ENCODE data around the gene ST6GALNAC1.
"Not testable (repeated sequence)": the region's sequence is repeated elsewhere in the genome, so short reads cannot be mapped to it uniquely, and the experiment has no call there.

Gene ST6GALNAC1

DNA sequence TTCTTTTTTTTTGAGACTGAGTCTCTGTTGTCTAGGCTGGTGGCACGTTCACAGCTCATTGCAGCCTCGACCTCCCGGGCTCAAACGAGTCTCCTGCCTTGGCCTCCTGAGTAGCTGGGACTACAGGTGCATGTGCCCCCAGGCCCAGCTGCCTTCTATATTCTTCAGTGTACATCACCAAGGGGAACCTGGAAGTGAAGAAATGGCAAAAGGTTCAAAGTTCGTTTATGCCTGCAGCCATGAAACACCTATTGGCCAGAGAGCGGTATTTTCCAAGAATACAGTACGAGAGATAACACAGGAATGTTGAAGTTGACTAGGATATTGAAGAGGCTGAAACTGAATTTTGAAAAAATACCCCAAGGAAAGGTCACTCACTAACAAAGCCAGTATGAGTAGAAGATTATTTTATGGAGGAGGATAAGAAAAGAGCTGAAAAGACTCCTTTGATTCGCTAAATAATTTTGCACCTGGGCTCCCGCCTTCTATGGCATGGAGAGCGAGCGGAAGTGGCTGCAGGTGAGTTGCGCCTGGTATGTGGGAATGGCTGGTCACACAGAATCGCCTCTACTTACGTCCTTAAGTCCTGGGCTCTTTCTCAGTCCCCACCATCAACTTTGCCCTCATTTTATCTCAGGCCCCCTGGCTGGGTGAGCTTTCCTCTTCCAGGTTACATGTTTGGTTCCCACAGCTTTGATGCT is 9.8 kb downstream of the ST6GALNAC1 start:
- Histone ChIP-seq H3K27me3 (ENCODE audit: insufficient read depth, low read length) (no peaks in the 10 kb centered on the region), H3K4me1 (ENCODE audit: insufficient read depth, low read length) (peaks cover 42% of the 10 kb centered on the region), H2AFZ (ENCODE audit: low read depth, low read length) (no peak overlapping the region)

DNA sequence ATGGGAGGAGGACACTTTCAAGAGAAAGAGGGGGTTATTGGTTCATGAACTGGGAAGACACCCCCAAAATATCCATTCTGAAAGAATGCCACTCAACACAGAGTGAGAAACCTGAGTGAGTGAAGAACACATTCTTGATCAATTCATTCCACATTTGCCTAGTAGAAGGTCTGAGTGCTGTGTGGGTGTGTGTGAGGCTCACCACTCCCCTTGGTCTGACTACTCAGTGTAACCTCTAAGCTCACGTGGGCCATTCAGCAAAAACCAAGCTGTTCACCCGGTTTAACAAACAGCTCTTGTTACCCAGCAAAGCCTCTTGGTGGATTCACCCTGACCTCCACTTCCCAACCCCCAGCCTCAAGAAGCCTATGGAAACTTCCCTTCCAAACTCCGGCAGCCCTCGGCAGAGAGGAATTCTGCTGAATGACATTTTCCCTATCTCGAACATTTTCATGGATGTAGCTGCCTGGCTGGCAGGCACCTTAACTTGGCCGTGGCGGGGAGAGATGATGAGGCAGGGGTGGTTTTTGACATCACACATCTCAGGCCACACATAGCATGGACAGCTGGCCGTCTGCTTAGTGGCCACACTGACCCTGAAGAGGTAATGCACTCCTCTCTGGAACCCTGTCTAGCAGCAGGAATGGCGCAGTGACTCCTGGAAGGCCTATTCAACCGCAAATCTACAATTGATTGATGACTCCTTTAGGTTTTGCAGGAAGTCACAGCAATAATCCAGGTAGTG is 11.6 kb downstream of the ST6GALNAC1 start:
- Histone ChIP-seq H3K4me3 (ENCODE audit: low read length) (no peak overlapping the region), H2AFZ (ENCODE audit: low read depth, low read length) (no peak overlapping the region), H3K4me1 (ENCODE audit: insufficient read depth, low read length) (peaks cover 31% of the 10 kb centered on the region), H3K9me3 (ENCODE audit: low read length) (no peaks in the 10 kb centered on the region), H3K36me3 (ENCODE audit: insufficient read depth, low read length) (no peaks in the 10 kb centered on the region), H3K27me3 (ENCODE audit: insufficient read depth, low read length) (no peaks in the 10 kb centered on the region)

More for the DNA sequence above, 9.8 kb downstream of the ST6GALNAC1 start:
- Histone ChIP-seq H3K36me3 (ENCODE audit: insufficient read depth, low read length) (no peaks in the 10 kb centered on the region), H3K9me3 (ENCODE audit: low read length) (no peaks in the 10 kb centered on the region), H3K4me3 (ENCODE audit: low read length) (no peak overlapping the region)

DNA sequence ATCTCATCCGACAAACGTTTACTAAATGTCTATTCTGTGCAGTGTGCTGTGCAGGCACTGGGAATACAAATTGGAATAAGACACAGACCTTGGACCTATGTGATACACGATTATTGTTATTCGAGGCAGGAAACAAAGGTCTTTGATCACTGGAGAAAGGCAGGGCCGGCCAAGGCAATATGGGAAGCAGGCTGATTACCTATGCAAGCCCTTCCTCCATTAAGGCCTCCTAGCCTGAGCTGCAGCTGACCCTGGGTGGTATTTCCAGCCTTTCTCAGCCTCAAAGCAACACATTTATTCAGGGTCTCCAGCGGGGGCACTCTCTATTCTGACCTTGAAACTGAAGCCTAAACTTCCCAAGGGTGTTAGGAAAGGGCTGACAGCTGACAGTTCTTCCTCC is 13.4 kb downstream of the ST6GALNAC1 start:
- no peaks in the 10 kb centered on the region for H3K9me3 ChIP-seq (ENCODE audit: low read length)
- no peaks in the 10 kb centered on the region for H3K36me3 ChIP-seq (ENCODE audit: insufficient read depth, low read length)
- H2AFZ ChIP-seq (ENCODE audit: low read depth, low read length), result no peak overlapping the region
- H3K4me1 ChIP-seq (ENCODE audit: insufficient read depth, low read length), result peaks cover 25% of the 10 kb centered on the region
- H3K27me3 ChIP-seq (ENCODE audit: insufficient read depth, low read length), result no peaks in the 10 kb centered on the region
- no peak overlapping the region for H3K4me3 ChIP-seq (ENCODE audit: low read length)

DNA sequence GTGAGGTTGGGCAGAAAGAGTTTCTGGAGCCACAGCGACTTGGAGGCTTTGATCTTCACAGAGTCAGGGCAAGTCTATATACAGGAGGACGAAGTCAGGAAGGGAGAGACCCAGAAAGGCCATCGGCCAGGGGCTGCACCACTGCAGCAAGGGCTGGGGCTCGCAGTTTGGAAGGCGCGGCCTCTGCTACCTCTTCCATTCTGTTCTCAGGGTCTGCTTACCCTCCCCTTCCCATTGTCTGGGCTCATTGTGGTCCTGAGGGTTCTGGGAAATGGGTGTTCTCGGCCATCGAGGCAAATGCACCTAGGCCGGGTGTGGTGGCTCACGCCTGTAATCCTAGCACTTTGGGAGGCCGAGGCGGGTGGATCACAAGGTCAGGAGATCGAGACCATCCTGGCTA is 16.0 kb downstream of the ST6GALNAC1 start:
- no peak overlapping the region for H3K4me3 ChIP-seq (ENCODE audit: low read length)
- no peaks in the 10 kb centered on the region for H3K9me3 ChIP-seq (ENCODE audit: low read length)
- H3K4me1 ChIP-seq (ENCODE audit: insufficient read depth, low read length), result peaks cover 25% of the 10 kb centered on the region
- H2AFZ ChIP-seq (ENCODE audit: low read depth, low read length), result no peak overlapping the region
- no peaks in the 10 kb centered on the region for H3K27me3 ChIP-seq (ENCODE audit: insufficient read depth, low read length)
- no peaks in the 10 kb centered on the region for H3K36me3 ChIP-seq (ENCODE audit: insufficient read depth, low read length)

DNA sequence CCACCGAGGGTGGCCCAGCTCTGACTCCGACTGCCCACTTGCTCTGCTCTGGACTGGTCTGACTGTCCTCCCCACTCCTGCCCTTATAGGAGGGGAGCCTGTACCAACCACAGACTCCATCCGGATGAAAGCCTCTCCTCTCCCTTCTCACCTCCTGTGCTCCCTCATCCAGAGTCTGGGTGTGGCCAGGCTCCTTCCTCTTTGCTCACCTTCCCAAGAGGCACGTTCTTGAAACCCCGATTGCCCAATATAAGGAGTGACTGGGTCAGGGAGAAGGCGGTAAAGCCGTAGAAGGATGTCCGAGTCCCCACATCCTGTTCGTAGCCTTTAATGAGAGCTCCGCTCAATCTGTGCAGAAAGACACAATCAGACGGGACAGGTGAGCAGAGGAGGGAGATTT is 17.1 kb downstream of the ST6GALNAC1 start:
- H3K9me3 ChIP-seq (ENCODE audit: low read length), result no peaks in the 10 kb centered on the region
- H3K36me3 ChIP-seq (ENCODE audit: insufficient read depth, low read length), result no peaks in the 10 kb centered on the region
- no peak overlapping the region for H3K4me3 ChIP-seq (ENCODE audit: low read length)
- H3K27me3 ChIP-seq (ENCODE audit: insufficient read depth, low read length), result no peaks in the 10 kb centered on the region
- peaks cover 19% of the 10 kb centered on the region for H3K4me1 ChIP-seq (ENCODE audit: insufficient read depth, low read length)
- H2AFZ ChIP-seq (ENCODE audit: low read depth, low read length), result no peak overlapping the region

DNA sequence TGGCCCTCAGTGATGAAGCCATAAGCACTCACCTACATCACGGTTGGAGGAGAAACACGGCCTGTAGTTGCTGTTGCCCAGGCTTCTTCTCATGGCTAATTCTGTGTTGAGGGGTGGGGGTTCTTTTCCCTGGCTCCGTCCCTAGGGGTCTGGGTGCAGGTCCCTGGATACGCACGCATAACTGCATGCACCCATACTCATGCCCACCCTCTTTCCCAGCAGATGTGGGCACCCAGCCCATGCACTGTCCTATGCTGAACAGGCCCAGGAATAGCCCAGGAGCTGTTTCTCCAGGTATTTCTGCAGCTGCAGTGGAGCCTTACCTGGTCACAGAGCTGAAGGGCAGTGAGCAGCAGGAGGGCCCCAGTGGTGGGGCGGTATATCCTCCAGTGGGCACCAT is 18.1 kb downstream of the ST6GALNAC1 start:
- H3K4me3 ChIP-seq (ENCODE audit: low read length), result no peak overlapping the region
- H3K9me3 ChIP-seq (ENCODE audit: low read length), result no peaks in the 10 kb centered on the region
- no peaks in the 10 kb centered on the region for H3K27me3 ChIP-seq (ENCODE audit: insufficient read depth, low read length)
- no peak overlapping the region for H2AFZ ChIP-seq (ENCODE audit: low read depth, low read length)
- no peaks in the 10 kb centered on the region for H3K36me3 ChIP-seq (ENCODE audit: insufficient read depth, low read length)
- peaks cover 14% of the 10 kb centered on the region for H3K4me1 ChIP-seq (ENCODE audit: insufficient read depth, low read length)

DNA sequence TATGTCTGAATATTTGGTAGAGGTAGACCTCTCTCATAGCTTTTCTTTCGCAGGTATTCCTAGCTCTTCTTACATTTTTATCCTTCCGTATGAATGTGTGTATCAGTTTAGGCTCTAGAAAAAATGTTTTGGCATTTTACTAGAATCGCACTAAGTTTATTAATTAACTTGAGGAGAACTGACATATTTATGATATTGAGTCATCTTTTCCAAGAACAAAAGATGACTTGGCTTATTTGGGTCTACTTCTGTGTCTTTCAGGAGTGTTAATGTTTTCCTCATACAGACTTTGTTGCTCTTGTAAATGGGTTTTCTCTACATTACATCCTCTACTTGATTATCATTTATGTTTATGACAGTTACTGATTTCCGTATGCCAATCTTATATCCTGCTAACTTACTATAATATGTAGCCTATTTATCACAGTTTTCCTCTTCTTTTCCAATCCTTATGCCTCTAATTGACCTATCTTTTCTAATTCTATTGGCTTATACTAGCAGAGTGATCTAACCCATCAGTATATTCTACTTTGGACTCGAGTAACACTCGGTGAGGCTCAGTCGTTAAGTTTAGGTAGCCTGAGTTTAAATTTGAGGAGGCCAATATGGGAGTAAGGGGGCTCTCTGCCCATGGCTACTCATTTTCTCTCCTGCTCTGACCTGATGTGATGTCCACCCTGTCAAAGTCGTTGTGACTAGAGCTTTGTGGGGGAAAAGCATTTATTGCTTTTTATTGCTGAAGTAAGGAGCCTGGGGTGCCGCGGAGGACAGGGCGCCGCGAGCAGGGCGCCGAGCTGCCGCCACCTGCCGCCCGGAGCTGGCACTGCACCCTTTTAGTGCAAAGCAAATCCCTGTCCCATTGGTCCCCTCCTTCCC is 20.0 kb downstream of the ST6GALNAC1 start:
- Histone ChIP-seq H3K4me3 (ENCODE audit: low read length) (no peak overlapping the region), H3K27me3 (ENCODE audit: insufficient read depth, low read length) (no peaks in the 10 kb centered on the region), H2AFZ (ENCODE audit: low read depth, low read length) (peak overlapping the region; percentile 74), H3K9me3 (ENCODE audit: low read length) (no peaks in the 10 kb centered on the region), H3K4me1 (ENCODE audit: insufficient read depth, low read length) (no peaks in the 10 kb centered on the region), H3K36me3 (ENCODE audit: insufficient read depth, low read length) (no peaks in the 10 kb centered on the region)

DNA sequence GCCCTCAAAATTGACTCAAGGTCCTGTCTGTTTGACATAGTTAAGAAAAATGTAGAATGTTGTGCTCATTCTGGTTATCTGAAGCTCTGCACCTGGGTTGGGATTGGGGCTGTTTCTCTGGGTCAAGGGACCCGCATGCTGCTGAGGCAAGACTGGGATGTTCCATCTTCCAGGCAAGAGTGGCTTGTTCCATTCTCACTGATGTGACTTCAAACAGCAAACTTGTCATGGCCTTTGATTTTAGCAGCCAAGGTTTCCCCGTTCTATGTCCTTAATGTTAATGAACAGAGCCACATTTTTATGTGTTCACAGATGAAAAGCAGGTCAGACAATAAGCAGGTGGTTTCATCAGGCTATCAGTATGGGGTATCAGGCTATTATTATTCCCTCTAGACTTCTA is 25.7 kb downstream of the ST6GALNAC1 start:
- Histone ChIP-seq H3K36me3 (ENCODE audit: insufficient read depth, low read length) (no peaks in the 10 kb centered on the region), H3K27me3 (ENCODE audit: insufficient read depth, low read length) (no peaks in the 10 kb centered on the region), H3K4me1 (ENCODE audit: insufficient read depth, low read length) (no peaks in the 10 kb centered on the region), H3K4me3 (ENCODE audit: low read length) (no peak overlapping the region), H3K9me3 (ENCODE audit: low read length) (peaks cover 1% of the 10 kb centered on the region), H2AFZ (ENCODE audit: low read depth, low read length) (no peak overlapping the region)

DNA sequence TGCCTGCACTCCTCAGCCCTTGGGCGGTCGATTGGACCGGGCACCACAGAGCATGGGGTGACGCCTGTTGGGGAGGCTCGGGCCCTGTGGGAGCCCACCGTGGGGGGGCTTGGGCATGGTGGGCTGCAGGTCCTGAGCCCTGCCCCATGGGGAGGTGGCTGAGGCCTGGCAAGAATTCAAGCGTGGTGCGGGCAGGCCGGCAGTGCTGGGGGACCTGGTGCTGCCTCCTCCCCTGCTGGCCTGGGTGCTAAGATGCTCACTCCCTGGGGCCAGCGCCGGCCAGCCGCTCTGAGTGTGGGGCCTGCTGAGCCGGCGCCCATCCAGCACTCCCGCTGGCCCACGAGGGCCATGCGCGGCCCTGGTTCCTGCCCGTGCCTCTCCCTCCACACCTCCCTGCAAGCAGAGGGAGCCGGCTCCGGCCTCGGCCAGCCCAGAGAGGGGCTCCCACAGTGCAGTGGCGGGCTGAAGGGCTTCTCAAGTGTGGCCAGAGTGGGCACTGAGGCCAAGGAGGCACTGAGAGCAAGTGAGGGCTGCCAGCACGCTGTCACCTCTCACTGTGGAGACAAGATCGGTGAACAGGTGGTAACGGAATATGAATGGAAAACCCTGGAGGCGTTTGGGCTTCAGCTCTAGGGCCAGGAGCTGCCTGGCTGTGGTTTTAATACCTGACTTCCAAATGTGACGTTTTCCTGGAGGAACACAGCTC is 28.5 kb downstream of the ST6GALNAC1 start:
- H3K4me1 ChIP-seq (ENCODE audit: insufficient read depth, low read length), result peaks cover 13% of the 10 kb centered on the region
- H2AFZ ChIP-seq (ENCODE audit: low read depth, low read length), result no peak overlapping the region
- H3K36me3 ChIP-seq (ENCODE audit: insufficient read depth, low read length), result no peaks in the 10 kb centered on the region
- H3K4me3 ChIP-seq (ENCODE audit: low read length), result no peak overlapping the region
- no peaks in the 10 kb centered on the region for H3K27me3 ChIP-seq (ENCODE audit: insufficient read depth, low read length)
- peaks cover 1% of the 10 kb centered on the region for H3K9me3 ChIP-seq (ENCODE audit: low read length)

DNA sequence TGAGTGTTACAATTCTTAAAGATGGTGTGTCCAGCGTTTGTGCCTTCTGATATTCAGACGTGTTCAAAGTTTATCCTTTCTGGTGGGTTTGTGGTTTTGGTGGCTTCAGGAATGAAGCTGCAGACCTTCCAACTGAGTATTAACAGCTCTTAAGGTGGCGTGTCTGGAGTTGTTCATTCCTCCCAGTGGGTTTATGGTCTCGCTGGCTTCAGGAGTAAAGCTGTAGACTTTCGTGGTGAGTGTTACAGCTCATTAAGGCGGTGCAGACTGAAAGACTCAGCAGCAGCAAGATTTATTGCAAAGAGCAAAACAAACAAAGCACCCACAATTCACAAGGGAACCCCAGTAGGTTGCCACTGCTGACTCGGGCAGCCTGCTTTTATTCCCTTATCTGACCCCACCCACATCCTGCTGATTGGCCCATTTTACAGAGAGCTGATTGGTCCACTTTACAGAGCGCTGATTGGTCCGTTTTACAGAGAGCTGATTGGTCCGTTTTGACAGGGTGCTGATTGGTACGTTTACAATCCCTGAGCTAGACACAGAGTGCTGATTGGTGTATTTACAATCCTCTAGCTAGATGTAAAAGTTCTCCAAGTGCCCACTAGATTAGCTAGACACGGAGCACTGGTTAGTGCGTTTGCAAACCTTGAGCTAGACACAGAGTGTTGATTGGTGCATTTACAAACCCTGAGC is 29.3 kb downstream of the ST6GALNAC1 start:
- H3K27me3 ChIP-seq (ENCODE audit: insufficient read depth, low read length); H2AFZ ChIP-seq (ENCODE audit: low read depth, low read length); H3K36me3 ChIP-seq (ENCODE audit: insufficient read depth, low read length); H3K9me3 ChIP-seq (ENCODE audit: low read length); H3K4me3 ChIP-seq (ENCODE audit: low read length): not testable (repeated sequence)
- H3K4me1 ChIP-seq (ENCODE audit: insufficient read depth, low read length), result peaks cover 13% of the 10 kb centered on the region

DNA sequence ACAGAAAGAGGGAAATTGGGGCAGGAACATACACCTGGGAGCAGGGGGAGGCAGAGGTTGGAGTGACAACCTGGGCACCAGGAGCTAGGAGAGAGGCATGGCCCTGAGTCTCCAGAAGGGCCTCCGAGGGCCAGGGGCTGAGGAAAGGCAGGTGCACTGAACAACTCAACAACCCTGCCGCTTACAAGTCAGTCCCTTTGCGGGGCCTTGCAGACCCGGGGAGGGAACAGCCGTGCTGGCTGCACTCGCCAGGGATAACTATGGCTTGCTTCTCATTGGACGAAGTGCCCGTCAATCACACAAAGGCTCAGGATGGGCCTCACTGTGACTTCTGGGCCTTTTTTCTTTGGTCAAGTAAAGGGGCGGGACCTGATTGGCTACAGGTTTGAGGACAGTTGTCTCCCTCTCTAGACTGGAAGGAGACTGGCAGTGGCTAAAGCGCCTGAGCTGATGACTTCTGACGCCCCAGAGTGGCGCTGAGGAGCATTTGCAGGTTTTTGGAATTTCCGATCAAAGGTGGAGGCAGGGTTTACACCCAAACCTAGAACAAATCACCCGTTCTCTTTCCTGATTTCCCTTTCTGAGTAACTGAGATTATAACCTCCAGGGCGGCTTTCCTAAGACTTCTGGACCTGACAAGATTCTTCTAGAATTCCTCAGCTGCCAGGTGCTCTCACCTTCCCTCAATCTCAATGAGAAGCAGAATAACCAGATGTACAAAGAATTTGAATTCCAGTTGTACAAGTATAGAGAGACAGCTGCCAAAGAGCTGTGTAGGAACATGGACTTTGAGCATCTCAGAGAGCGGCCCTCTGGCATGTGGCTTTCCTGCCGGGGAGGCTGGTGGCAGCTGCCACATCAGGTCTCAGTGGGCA is 30.3 kb downstream of the ST6GALNAC1 start:
- H3K36me3 ChIP-seq (ENCODE audit: insufficient read depth, low read length), result no peaks in the 10 kb centered on the region
- H2AFZ ChIP-seq (ENCODE audit: low read depth, low read length), result no peak overlapping the region
- H3K9me3 ChIP-seq (ENCODE audit: low read length), result peaks cover 1% of the 10 kb centered on the region
- no peak overlapping the region for H3K4me3 ChIP-seq (ENCODE audit: low read length)
- H3K27me3 ChIP-seq (ENCODE audit: insufficient read depth, low read length), result no peaks in the 10 kb centered on the region
- peaks cover 13% of the 10 kb centered on the region for H3K4me1 ChIP-seq (ENCODE audit: insufficient read depth, low read length)

Measured in neuron (in vitro differentiated cells).